Activated CD4-positive, alpha-beta T cell treated with anti-CD3 and anti-CD28 coated beads, Interleukin-2, Interleukin-4, amounts not matched to agents 100 ng/mL and 50 ng/mL, durations not matched to agents 16 hours and 8 hours (primary cell): ENCODE data around the gene ATF6B.

ENCODE experiments used
- DNase-seq: peaks from one replicate; pipeline ENCODE4 v3.0.0-alpha.2; 2020; ENCODE audit warnings: low spot score

Gene ATF6B

DNA sequence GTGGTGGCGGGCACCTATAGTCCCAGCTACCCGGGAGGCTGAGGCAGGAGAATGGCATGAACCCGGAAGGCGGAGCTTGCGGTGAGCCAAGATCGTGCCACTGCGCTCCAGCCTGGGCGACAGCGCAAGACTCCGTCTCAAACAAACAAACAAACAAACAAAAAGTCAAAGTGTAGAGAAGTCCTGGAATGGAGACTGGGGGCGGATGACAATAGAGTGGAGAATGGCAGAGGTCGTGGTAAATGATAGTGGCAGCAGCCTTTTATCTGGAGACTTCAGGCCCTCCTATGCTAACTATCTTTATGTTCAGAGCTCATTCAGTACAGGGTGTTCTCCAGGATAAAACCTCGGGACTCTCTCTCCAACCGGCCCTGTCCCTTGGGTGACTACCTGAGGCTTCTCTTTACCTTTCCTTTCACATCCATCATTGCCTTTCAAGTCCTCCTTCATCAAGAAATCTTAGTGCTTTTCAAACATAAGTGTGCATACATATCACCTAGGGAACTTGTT is 3.4 kb upstream of the ATF6B start:
- DNase-seq = no peak

- DNase-seq = no peak
Measured at GRCh38 chr6:32129297-32130088, 1.4 kb upstream of the ATF6B start.

DNA sequence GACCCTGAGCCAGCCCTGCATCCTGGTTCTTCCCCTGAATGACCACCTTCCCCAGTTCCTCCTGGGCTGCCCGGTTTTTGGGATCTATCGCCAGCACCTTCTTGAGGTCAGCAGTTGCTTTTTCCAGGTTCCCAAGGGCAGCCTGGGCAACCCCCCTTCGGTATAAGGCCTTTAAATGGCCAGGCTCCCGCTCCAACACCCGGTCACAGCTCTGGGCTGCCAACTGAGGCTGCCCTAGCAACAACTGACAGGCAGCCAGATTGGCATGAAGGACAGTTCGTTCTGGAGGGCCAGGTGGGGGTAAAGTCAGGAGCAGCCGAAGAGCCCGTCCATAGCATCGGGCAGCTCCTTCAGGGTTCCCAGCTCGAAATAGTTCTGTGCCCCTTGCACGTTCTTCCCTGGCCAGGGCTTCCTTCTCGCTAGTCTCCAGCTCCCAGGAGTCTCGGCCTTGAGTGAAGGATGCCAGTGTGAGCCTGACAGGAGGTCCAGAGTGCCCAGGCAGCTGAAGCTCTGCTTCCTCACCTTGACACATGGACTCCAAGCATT is 778 bp upstream of the ATF6B start:
- DNase-seq = no peak

DNA sequence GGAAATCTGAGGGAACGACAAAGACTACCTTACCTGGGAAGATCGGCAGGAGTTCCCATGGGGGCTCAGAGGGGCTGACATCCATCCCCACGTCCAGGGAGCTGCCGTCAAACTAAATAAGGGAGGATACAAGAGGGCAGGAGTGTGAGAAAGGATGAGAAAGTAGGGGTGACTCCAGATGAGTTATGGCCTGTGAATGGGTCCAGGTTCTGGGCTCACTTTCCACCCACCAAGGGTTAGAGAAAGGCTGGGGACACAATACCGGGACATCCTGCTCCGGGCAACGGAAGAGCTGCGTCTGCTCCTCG is 683 bp downstream of the ATF6B start:
- DNase-seq = no peak

DNA sequence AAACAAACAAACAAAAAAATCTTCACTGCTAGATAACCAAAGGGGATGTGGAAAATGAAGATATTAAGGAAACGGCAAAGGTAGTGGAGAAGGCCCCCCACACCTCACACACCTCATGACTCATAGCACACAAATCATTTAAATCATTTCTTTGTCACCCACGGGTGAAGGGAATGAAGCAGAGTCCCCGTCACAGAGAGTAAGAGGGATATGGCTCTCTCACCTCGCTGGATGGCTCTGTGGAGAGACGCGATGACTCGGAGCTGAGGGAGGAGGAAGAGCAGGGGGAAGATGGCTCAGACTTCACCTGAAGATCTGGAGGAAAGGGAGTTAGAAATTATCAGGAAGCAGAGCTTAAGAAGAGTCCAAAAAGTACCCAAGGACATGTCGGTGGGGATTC is 1.2 kb downstream of the ATF6B start:
- DNase-seq = peak; percentile 17

DNA sequence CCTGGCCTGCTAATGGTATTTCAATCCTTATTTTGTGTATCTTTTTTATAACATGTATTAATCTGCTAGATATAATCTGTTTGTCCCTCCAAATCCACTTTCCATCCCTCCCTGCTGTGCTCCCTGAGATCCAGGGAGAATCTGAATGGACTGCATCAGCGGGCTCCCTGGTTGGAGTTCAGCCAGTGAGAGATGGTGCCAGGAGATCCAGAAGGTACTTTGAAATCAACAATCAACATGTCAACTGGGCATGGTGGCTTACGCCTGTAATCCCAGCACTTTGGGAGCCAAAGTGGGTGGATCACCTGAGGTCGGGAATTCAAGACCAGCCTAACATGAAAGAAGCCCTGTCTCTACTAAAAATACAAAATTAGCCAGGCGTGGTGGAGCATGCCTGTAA is 4.4 kb downstream of the ATF6B start:
- no peak for DNase-seq

DNA sequence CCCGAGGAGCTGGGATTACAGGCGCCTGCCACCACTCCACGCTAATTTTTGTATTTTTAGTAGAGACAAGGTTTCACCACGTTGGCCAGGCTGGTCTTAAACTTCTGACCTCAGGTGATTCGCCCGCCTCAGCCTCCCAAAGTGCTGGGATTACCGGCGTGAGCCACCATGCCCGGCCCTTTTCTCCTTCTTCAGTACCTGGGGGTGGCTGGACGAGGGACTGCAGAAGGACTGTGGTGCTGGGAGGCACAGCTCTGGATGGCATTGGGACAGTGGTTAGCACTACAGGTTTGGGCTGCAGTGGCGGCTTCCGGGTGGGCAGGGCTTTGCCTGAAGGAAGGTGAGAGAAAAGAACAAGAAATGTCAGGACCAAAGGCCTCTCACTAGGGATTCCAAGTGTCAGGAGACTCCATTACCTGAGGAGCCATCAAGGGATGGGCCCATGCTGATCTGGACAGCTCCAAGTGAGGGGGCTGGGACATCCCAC is 7.4 kb downstream of the ATF6B start:
- no peak for DNase-seq

- DNase-seq = peak; percentile 69
Measured at GRCh38 chr6:32118782-32119628, 9.0 kb downstream of the ATF6B start.

GRCh38 chr6:32117461-32117860 is 10.6 kb downstream of the ATF6B start:
- DNase-seq = no peak

GRCh38 chr6:32116674-32117073 is 11.4 kb downstream of the ATF6B start:
- no peak for DNase-seq

DNA sequence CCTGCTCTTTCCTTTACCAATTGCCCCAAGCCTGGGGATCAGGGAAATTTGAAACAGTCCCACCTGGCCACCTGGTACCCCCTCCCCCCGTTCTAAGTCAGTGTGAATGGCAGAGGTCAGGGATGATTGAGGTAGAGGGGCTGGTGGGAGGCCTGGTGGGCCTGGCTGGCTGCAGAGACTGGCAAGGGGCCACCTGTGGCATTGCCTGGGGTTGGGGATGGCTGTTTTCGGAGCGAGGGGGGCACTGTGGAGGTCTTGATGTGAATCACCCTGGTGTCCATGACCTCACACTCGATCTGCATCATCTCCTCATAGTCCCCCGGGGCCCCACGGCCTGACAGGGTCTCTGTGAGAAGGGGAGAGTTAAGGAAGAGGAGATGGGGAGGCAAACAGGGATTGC is 12.4 kb downstream of the ATF6B start:
- no peak for DNase-seq

DNA sequence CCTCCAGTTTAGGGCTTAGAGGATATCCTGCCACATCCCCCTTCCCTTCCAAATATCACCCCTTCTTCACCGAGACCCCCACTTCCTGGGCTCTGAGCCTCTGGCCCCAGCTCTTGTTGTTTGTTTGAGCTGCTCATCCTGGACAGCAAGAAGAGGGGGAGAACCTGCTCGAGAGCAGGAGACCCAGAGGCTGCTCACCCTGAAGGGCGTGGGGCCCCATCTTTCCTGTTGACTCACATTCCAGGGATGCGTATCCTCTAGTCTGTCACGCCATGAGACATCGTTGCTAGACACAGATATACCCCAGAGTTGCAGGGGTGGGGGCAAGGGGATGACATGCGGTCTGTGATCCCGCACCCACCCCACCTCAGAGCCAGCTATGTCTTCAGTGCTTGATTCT is 13.2 kb downstream of the ATF6B start:
- no peak for DNase-seq

DNA sequence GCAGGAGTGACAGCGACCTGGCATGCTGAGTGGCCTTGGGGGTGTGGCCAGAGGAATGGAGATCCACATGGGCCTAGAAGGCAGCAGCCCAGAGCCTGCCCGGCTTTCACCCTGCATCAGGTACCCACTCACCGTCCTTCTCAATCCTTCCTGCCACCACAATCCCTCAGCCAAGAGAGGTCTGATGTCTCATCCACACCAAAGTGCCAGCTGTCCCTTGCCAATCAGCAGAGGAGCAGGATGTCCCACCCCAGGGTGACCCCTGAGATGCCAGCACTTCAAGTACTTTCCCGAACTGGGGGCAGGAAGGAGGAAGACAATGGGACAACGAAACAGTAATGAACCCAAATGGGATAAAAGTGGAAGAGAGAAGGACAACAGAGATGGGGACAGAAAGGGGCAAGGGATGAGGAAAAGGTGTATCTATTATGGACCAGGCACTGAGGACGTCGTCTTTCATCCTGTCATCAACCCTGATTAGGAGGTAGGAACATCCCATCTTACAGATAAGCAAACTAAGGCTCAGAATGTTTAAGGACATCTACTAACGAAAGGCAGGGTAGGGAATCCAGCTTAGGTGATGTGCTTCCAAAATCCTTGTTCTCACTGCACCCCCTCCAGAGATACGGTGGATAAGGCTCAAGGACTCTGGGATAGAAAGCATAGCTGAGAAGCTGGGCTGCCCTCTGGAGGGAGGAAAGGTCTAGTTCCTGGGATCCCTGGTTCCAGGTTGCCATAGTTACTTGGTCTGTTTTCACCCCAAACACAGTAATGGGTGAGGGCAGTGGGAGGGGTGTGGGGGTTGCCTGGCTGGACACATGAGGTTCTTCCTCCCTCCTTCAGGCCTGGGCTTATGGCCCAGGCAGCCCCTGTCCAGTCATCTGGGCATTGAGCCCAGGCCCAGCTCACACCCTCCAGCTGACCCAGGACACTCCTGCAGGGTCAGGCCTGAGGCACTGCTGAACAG is 14.4 kb downstream of the ATF6B start:
- no peak for DNase-seq

DNA sequence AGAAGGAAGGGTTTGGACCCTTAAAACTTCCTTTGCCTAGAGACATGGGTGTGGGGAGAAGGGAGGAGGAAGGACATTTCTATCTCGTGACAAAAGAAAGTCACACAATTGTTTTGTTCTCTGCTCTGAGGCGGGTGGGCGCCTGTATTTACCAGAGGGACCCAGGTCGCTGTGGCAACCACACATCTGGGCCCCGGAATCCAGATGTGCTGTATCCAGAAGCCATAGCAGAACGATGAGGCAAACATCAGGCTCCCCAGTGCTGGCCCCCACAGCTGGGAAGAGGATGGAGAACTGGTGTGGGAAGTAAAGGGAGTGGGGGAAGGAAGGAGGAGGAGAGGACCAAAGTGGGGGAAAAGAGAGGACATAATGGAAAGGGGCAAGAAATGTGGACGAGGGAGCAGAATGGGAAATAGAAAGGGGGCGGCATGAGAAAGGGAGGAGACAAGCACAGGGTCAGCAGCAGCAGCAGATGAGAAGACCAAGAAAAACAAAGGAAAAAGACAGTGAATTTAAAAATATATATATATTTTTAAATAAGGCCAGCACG is 15.5 kb downstream of the ATF6B start:
- DNase-seq = no peak

DNA sequence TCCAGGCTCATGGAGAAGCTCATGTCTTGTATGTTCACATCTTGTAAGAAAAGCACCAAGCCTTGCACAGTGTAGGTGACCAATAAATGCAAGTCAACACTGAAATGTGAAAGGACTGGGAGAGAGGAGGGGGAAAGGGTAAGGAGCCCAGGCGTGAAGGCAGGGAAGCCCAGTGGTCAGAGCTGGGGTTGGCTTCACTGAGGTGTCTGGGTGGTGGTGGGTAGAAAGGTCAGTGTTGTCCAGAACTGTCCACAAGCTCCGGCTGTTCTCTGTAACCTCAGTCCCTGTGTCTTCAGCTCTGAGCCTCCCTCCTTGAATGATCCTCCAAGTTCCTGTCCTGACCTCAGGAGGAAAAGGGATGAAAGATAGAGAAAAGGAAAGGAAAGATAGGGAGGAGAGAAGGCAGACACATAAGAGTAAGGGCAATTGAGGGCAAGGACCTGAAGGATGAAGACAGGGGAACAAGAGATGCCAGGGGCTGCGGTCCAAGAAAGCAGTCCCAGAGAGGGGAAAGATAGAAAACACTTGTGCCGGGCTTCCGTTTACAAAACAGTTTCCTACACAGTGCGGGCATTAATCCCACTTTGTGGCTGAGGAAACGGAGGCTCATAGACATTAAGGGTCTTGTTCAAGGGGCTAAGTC is 16.5 kb downstream of the ATF6B start:
- no peak for DNase-seq

- no peak for DNase-seq
Measured at GRCh38 chr6:32110632-32111031, 17.4 kb downstream of the ATF6B start.

DNA sequence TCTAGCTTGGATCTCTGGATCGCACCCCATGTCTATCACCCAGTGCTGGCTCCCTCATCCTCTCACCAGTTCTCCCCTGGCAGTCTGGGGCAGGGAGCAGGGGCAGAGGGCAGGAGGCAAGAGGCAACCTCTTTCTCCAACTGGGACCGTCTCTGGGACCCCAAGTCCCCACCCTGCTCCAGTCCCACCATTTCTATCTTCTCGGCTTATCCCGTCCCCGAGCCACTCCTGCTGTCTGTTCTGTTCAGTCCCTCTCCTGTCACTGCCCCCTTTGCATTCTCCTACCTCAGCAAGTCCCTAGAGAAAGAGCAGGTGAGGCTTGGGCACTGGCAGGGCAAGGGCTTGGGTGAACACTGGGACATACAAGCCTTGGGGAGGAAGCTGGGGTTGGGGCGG is 18.3 kb downstream of the ATF6B start:
- DNase-seq = no peak

- DNase-seq = no peak
Measured at GRCh38 chr6:32109114-32109764, 18.8 kb downstream of the ATF6B start, which contains the start of gene TNXB. TNXB (minus strand) TSS chr6:32109338; CDS start chr6:32098198, 11,140 bp downstream.

- no peak for DNase-seq
Measured at GRCh38 chr6:32108727-32109113, 19.3 kb downstream of the ATF6B start.

GRCh38 chr6:32108094-32108627 is 19.9 kb downstream of the ATF6B start:
- DNase-seq = no peak
